SK-N-SH (cell line): ENCODE data around the gene HYAL1. TPM values are rescaled to one million over a fixed set of nuclear protein-coding genes. Genes with fewer than 3 reads are reported as not detected.

Experiments used
- CTCF ChIA-PET: fragments of 300-600, 350-600 bp; formaldehyde crosslinking; extraction: SDS; loops from one replicate; lab custom pipeline; 2021; lab: Yijun Ruan, JAX
- POLR2A ChIA-PET: fragments of 350-600 bp; sonication (Branson Sonifier 250); formaldehyde crosslinking; extraction: SDS; loops from one replicate; lab custom pipeline; 2020; ENCODE audit warnings: antibody characterized with exemption, inconsistent platforms; lab: Yijun Ruan, JAX
- DNase-seq: peaks from one replicate; pipeline ENCODE4 v3.0.0; 2012
- H2AFZ ChIP-seq: fragments of 200-600 bp; sonication (generic); 2 replicates; pipeline ENCODE4 v1.8.1; 2016; ENCODE audit warnings: antibody characterized with exemption, mild to moderate bottlenecking, low read depth
- H3F3A ChIP-seq: fragments of 200-600 bp; sonication (generic); replicated peaks from 2 replicates; pipeline ENCODE3; 2016; ENCODE audit warnings: antibody characterized with exemption, mild to moderate bottlenecking; ENCODE audit not compliant: insufficient read depth
- H3K27ac ChIP-seq, 2 experiments: fragments of 200-500 bp in 1 of 2; fragments of 200-600 bp in 1 of 2; sonication (Bioruptor generic) in 1 of 2; sonication (generic), shearing (Covaris generic) in 1 of 2; 2 replicates each; pipeline versions ENCODE4 v1.5.1 to v1.6.1; 2014 to 2016; ENCODE audit warnings: low read depth in 2 of 2, inconsistent platforms in 1 of 2, low read length in 1 of 2, mild to moderate bottlenecking in 1 of 2, mixed read lengths in 1 of 2
- H3K27me3 ChIP-seq: fragments of 200-600 bp; sonication (generic), shearing (Covaris generic); 2 replicates; pipeline ENCODE4 v1.6.1; 2016; ENCODE audit warnings: mixed run types; ENCODE audit not compliant: insufficient read depth
- H3K36me3 ChIP-seq, 2 experiments: fragments of 200-500 bp in 1 of 2; fragments of 200-600 bp in 1 of 2; sonication (Bioruptor generic) in 1 of 2; sonication (generic) in 1 of 2; replicated peaks in 1 of 2; 2 replicates each; pipeline versions ENCODE3 to v1.5.1; 2014 to 2016; ENCODE audit warnings: low read length in 1 of 2, mild to moderate bottlenecking in 1 of 2; ENCODE audit not compliant: insufficient read depth in 2 of 2, control insufficient read depth in 1 of 2
- H3K4me1 ChIP-seq, 2 experiments: fragments of 200-500 bp in 1 of 2; fragments of 200-600 bp in 1 of 2; sonication (Bioruptor generic) in 1 of 2; sonication (generic), shearing (Covaris generic) in 1 of 2; 2 replicates each; pipeline versions ENCODE4 v1.5.1 to v1.6.1; 2014 to 2016; ENCODE audit warnings: low read depth in 1 of 2, low read length in 1 of 2, mixed run types in 1 of 2; ENCODE audit not compliant: insufficient read depth in 2 of 2, control insufficient read depth in 1 of 2
- H3K4me2 ChIP-seq: fragments of 200-600 bp; sonication (generic), shearing (Covaris generic); 2 replicates; pipeline ENCODE4 v1.6.1; 2017; ENCODE audit warnings: mixed run types
- H3K4me3 ChIP-seq, 2 experiments: fragments of 200-500 bp in 1 of 2; fragments of 200-600 bp in 1 of 2; sonication (Bioruptor generic) in 1 of 2; sonication (generic), shearing (Covaris generic) in 1 of 2; 2 replicates each; pipeline versions ENCODE4 v1.5.1 to v1.8.1; 2014 to 2016; ENCODE audit warnings: low read depth in 2 of 2, inconsistent platforms in 1 of 2, low read length in 1 of 2, mild to moderate bottlenecking in 1 of 2, mixed read lengths in 1 of 2, moderate library complexity in 1 of 2
- H3K79me2 ChIP-seq: fragments of 200-600 bp; sonication (generic); 2 replicates; pipeline ENCODE4 v1.8.1; 2017; ENCODE audit warnings: mild to moderate bottlenecking; ENCODE audit not compliant: insufficient read depth
- H3K9ac ChIP-seq: fragments of 200-600 bp; sonication (generic); 2 replicates; pipeline ENCODE4 v1.6.1; 2017; ENCODE audit warnings: mixed run types
- H3K9me2 ChIP-seq: fragments of 200-600 bp; sonication (generic); 2 replicates; pipeline ENCODE4 v1.6.1; 2017; ENCODE audit warnings: mixed run types
- H3K9me3 ChIP-seq: fragments of 200-600 bp; sonication (generic); 2 replicates; pipeline ENCODE4 v1.6.1; 2017; ENCODE audit warnings: mixed run types, mild to moderate bottlenecking, moderate library complexity
- H4K20me1 ChIP-seq: fragments of 200-600 bp; sonication (generic); 2 replicates; pipeline ENCODE4 v1.6.1; 2017; ENCODE audit warnings: mild to moderate bottlenecking, mixed run types; ENCODE audit not compliant: insufficient read depth
- CHD2 ChIP-seq: fragments of 150-350 bp; IDR thresholded peaks from 2 replicates; pipeline ENCODE4 v1.6.1; 2018; ENCODE audit warnings: low read length; ENCODE audit not compliant: partially characterized antibody
- ELF1 ChIP-seq: IDR thresholded peaks from 2 replicates; pipeline ENCODE4 v1.4.0; 2012
- EP300 ChIP-seq, 2 experiments: IDR thresholded peaks; 2 replicates each; pipeline versions ENCODE4 v1.4.0 to v1.6.1; 2012; ENCODE audit warnings: borderline replicate concordance in 1 of 2, low read depth in 1 of 2, low read length in 1 of 2
- FOXM1 ChIP-seq: IDR thresholded peaks from 2 replicates; pipeline ENCODE4 v1.4.0; 2012; ENCODE audit warnings: low read depth, mild to moderate bottlenecking
- GABPA ChIP-seq: IDR thresholded peaks from 2 replicates; pipeline ENCODE4 v1.4.0; 2012; ENCODE audit warnings: low read depth, mild to moderate bottlenecking
- GATA2 ChIP-seq: sonication (generic); formaldehyde crosslinking; IDR thresholded peaks from 2 replicates; pipeline ENCODE4 v1.5.0; 2020; ENCODE audit warnings: mild to moderate bottlenecking, missing genetic modification reagents
- MAX ChIP-seq: IDR thresholded peaks from 2 replicates; pipeline ENCODE4 v1.4.0; 2012; ENCODE audit warnings: low read depth
- MXI1 ChIP-seq: IDR thresholded peaks from 2 replicates; pipeline ENCODE4 v1.6.1; 2012; ENCODE audit warnings: mild to moderate bottlenecking, low read depth, low read length, improper control_type of control experiment
- POLR2AphosphoS5 ChIP-seq: IDR thresholded peaks from 2 replicates; pipeline ENCODE4 v1.6.1; 2012; ENCODE audit warnings: low read depth, low read length
- RCOR1 ChIP-seq: fragments of 150-350 bp; IDR thresholded peaks from 2 replicates; pipeline ENCODE4 v1.6.1; 2017; ENCODE audit warnings: antibody characterized with exemption, low read length
- REST ChIP-seq: IDR thresholded peaks from 2 replicates; pipeline ENCODE4 v1.6.1; 2012; ENCODE audit warnings: mild to moderate bottlenecking, low read depth, low read length, moderate library complexity
- RFX5 ChIP-seq: IDR thresholded peaks from 2 replicates; pipeline ENCODE4 v1.6.1; 2012; ENCODE audit warnings: mild to moderate bottlenecking, improper control_type of control experiment, low read length
- RXRA ChIP-seq: IDR thresholded peaks from 2 replicates; pipeline ENCODE4 v1.4.0; 2012; ENCODE audit warnings: low read depth, mild to moderate bottlenecking, borderline replicate concordance
- TCF12 ChIP-seq: IDR thresholded peaks from 2 replicates; pipeline ENCODE4 v1.4.0; 2012
- USF1 ChIP-seq: IDR thresholded peaks from 2 replicates; pipeline ENCODE4 v1.4.0; 2012; ENCODE audit warnings: low read depth, borderline replicate concordance
- USF2 ChIP-seq: fragments of 150-350 bp; IDR thresholded peaks from 2 replicates; pipeline ENCODE4 v1.6.1; 2017; ENCODE audit warnings: antibody characterized with exemption, low read length, low read depth, borderline replicate concordance
- WGBS: methylation state at CpG from one replicate; pipeline ENCODE4 v1.1.6; 2017; ENCODE audit warnings: low lambda C conversion rate; 5-methylcytosine and 5-hydroxymethylcytosine counted together
- polyA plus RNA-seq, 3 experiments: library from polyadenylated mRNA; depleted of rRNA; stranded (reverse); fragments of >200 nt; gene quantifications; 2 replicates each; pipeline ENCODE4 v1.2.3, GENCODE V29; 2012

HYAL1 gene
- polyA plus RNA-seq, 1 of the 3 experiments (the other 2 are of a cell fraction): 0.30 TPM

GRCh38 chr3:50342813-50343633 lies 39.6 kb upstream of the HYAL1 start:
- Histone ChIP-seq H3K4me2 (no peak overlapping the region), H3K36me3 (peaks cover 0 to 7% of the 10 kb centered on the region in 2 experiments), H3K9me3 (no peaks in the 10 kb centered on the region), H3K79me2 (peaks cover 5% of the 10 kb centered on the region; the same call in 1 of the 2 replicates), H2AFZ (no peak overlapping the region), H3K4me3 (no peak overlapping the region), H3F3A (peaks cover 3% of the 10 kb centered on the region), H3K27me3 (no peaks in the 10 kb centered on the region), H4K20me1 (no peaks in the 10 kb centered on the region), H3K4me1 (peaks cover 1 to 17% of the 10 kb centered on the region in 2 experiments; a peak in 2 of 4 replicates), H3K9ac (no peak overlapping the region), H3K9me2 (no peaks in the 10 kb centered on the region), H3K27ac (no peak overlapping the region)
- WGBS: 92% methylated on average over 4 of the region's 13 CpGs
- POLR2A ChIA-PET: no interaction called here
- no peak for TF ChIP-seq CHD2
- no peak for TF ChIP-seq REST
- no peak for TF ChIP-seq ELF1
- TF ChIP-seq GABPA: no peak
- no peak for TF ChIP-seq TCF12
- no peak for TF ChIP-seq FOXM1
- TF ChIP-seq USF1: no peak
- no peak for TF ChIP-seq RCOR1
- no peak for TF ChIP-seq RXRA
- no peak for TF ChIP-seq USF2
- TF ChIP-seq POLR2AphosphoS5: no peak
- TF ChIP-seq MXI1: no peak
- TF ChIP-seq GATA2 (CRISPR knock-in tag): no peak
- no peak for TF ChIP-seq EP300 (IDR thresholded peaks at IDR 0.05; ENCODE audit: borderline replicate concordance in 1 of 2, low read depth in 1 of 2, low read length in 1 of 2)
- TF ChIP-seq MAX: no peak
- no peak for TF ChIP-seq RFX5
- CTCF ChIA-PET: interaction anchor here (1.3 to 4.7 kb wide), 7 partner anchors 23 to 218 kb away, joined by 3 to 26 read pairs (median 6); no protein-coding TSS in a partner anchor
- DNase-seq: no peak
